ENCODE measurements around the gene EXOC5.

DNA sequence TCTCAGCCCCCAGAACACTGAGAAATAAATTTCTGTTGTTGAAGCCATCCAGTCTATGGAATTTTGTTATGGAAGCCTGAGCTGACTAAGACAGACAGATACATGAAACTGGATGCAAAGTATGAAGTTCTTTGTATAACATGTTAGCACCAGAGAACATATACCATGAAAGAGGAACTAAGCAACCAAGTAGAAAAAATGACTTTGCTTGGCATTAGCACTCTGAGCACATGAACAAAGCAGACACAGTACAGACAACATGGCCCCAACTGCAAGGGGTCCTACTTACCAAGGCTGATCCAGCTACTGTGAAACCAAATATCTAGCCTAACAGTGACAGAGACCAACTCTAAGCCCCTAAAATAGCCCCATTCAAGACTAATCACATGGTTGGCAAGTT, 13.8 kb downstream of the EXOC5 start:
- TF ChIP-seq, protein P1, sequence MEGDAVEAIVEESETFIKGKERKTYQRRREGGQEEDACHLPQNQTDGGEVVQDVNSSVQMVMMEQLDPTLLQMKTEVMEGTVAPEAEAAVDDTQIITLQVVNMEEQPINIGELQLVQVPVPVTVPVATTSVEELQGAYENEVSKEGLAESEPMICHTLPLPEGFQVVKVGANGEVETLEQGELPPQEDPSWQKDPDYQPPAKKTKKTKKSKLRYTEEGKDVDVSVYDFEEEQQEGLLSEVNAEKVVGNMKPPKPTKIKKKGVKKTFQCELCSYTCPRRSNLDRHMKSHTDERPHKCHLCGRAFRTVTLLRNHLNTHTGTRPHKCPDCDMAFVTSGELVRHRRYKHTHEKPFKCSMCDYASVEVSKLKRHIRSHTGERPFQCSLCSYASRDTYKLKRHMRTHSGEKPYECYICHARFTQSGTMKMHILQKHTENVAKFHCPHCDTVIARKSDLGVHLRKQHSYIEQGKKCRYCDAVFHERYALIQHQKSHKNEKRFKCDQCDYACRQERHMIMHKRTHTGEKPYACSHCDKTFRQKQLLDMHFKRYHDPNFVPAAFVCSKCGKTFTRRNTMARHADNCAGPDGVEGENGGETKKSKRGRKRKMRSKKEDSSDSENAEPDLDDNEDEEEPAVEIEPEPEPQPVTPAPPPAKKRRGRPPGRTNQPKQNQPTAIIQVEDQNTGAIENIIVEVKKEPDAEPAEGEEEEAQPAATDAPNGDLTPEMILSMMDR (IDR thresholded peaks at IDR 0.05; ENCODE audit: poor library complexity, severe bottlenecking) = no peak
- TF ChIP-seq MXI1 (conservative IDR thresholded peaks at IDR 0.05; ENCODE audit: poor library complexity, severe bottlenecking) = no peak
- TF ChIP-seq, protein P2, sequence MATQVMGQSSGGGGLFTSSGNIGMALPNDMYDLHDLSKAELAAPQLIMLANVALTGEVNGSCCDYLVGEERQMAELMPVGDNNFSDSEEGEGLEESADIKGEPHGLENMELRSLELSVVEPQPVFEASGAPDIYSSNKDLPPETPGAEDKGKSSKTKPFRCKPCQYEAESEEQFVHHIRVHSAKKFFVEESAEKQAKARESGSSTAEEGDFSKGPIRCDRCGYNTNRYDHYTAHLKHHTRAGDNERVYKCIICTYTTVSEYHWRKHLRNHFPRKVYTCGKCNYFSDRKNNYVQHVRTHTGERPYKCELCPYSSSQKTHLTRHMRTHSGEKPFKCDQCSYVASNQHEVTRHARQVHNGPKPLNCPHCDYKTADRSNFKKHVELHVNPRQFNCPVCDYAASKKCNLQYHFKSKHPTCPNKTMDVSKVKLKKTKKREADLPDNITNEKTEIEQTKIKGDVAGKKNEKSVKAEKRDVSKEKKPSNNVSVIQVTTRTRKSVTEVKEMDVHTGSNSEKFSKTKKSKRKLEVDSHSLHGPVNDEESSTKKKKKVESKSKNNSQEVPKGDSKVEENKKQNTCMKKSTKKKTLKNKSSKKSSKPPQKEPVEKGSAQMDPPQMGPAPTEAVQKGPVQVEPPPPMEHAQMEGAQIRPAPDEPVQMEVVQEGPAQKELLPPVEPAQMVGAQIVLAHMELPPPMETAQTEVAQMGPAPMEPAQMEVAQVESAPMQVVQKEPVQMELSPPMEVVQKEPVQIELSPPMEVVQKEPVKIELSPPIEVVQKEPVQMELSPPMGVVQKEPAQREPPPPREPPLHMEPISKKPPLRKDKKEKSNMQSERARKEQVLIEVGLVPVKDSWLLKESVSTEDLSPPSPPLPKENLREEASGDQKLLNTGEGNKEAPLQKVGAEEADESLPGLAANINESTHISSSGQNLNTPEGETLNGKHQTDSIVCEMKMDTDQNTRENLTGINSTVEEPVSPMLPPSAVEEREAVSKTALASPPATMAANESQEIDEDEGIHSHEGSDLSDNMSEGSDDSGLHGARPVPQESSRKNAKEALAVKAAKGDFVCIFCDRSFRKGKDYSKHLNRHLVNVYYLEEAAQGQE (IDR thresholded peaks at IDR 0.05; ENCODE audit: borderline replicate concordance) = no peak
- no peak for TF ChIP-seq POLR2AphosphoS5 (IDR thresholded peaks at IDR 0.05)
- no peak for TF ChIP-seq TAF1 (IDR thresholded peaks at IDR 0.05; ENCODE audit: low read depth)
- no peak for TF ChIP-seq RAD21 (conservative IDR thresholded peaks at IDR 0.05)
